Thoracic aorta (tissue), 2 donors: ENCODE results near the gene CERT1. TPM values are rescaled to one million over a fixed set of nuclear protein-coding genes. Genes with fewer than 3 reads are reported as not detected.
A peak's percentile ranks its signal among the peaks of the same experiment; 100 is the strongest.

Source experiments
- ATAC-seq: fragments of 150-250 bp; one replicate; pipeline ENCODE4 v1.8.0; 2017; ENCODE audit warnings: low read depth; ENCODE audit not compliant: insufficient number of reproducible peaks, low FRiP score
- DNase-seq: peaks from one replicate; pipeline ENCODE4 v3.0.0-alpha.2; 2020; ENCODE audit warnings: low spot score
- H3K27ac ChIP-seq, 2 donors: fragments of 200-600 bp; sonication (generic); 1 replicate in 1 of 2; 2 replicates in 1 of 2; pipeline ENCODE4 v1.5.1; 2016; ENCODE audit warnings: mild to moderate bottlenecking in 2 of 2, moderate library complexity in 2 of 2
- H3K27me3 ChIP-seq: fragments of 200-600 bp; sonication (generic); replicated peaks from 2 replicates; pipeline ENCODE4 v1.6.0; 2016; ENCODE audit warnings: mild to moderate bottlenecking; ENCODE audit not compliant: insufficient read depth
- H3K36me3 ChIP-seq: fragments of 200-600 bp; sonication (generic); one replicate; pipeline ENCODE4 v1.5.1; 2016
- H3K4me1 ChIP-seq, 2 donors: fragments of 200-600 bp; sonication (generic); 1 replicate in 1 of 2; 2 replicates in 1 of 2; pipeline versions ENCODE4 v1.5.1 to v1.6.0; 2016; ENCODE audit warnings: low read depth in 2 of 2, mild to moderate bottlenecking in 1 of 2; ENCODE audit not compliant: control insufficient read depth in 1 of 2
- H3K4me3 ChIP-seq: fragments of 200-600 bp; sonication (generic); 2 replicates; pipeline ENCODE4 v1.5.1; 2016; ENCODE audit warnings: mild to moderate bottlenecking
- H3K9me3 ChIP-seq: fragments of 200-600 bp; sonication (generic); 2 replicates; pipeline ENCODE4 v1.5.1; 2016
- total RNA-seq, 2 donors: library from RNA; depleted of rRNA; stranded (reverse); fragments of >200 nt; gene quantifications; one replicate each; pipeline versions ENCODE4 v1.1.0 to v1.2.3, GENCODE V29; 2016
- TF ChIP-seq, protein P1 (sequence below): fragments of 200-600 bp; sonication (generic); IDR thresholded peaks from one replicate; pipeline ENCODE4 v1.5.1; 2019; ENCODE audit warnings: antibody characterized with exemption

CERT1 gene
- total RNA-seq, 2 donors from 2014 or later = 21.1 to 43.7 TPM

DNA sequence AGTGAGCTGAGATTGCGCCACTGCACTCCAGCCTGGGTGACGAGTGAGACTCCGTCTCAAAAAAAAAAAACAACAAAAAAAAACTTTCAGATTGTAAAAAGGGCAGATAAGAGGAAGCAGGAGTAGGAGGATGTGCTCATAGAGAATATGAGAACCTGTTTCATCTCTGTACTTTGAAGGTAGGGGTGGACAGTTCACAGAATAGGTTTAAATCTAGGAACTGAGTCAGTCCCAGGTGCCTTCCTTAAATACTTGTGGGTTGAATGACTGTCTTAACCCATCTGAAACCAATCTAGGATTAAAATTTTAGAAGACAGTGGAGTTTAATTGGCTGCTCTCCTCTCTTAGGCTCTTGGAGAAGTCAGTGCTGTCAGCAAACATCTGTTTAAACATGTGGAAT lies 12.6 kb upstream of the CERT1 start:
- peaks cover 17% of the 10 kb centered on the region for H3K9me3 ChIP-seq
- H3K27me3 ChIP-seq = no peaks in the 10 kb centered on the region
- peaks cover 17 to 19% of the 10 kb centered on the region in 2 donors for H3K4me1 ChIP-seq
- H3K4me3 ChIP-seq = no peak overlapping the region
- TF ChIP-seq, protein P1, sequence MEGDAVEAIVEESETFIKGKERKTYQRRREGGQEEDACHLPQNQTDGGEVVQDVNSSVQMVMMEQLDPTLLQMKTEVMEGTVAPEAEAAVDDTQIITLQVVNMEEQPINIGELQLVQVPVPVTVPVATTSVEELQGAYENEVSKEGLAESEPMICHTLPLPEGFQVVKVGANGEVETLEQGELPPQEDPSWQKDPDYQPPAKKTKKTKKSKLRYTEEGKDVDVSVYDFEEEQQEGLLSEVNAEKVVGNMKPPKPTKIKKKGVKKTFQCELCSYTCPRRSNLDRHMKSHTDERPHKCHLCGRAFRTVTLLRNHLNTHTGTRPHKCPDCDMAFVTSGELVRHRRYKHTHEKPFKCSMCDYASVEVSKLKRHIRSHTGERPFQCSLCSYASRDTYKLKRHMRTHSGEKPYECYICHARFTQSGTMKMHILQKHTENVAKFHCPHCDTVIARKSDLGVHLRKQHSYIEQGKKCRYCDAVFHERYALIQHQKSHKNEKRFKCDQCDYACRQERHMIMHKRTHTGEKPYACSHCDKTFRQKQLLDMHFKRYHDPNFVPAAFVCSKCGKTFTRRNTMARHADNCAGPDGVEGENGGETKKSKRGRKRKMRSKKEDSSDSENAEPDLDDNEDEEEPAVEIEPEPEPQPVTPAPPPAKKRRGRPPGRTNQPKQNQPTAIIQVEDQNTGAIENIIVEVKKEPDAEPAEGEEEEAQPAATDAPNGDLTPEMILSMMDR = no peak
- H3K36me3 ChIP-seq = peaks cover 6% of the 10 kb centered on the region
- no peak overlapping the region for H3K27ac ChIP-seq
- ATAC-seq = no peak
- DNase-seq = no peak

DNA sequence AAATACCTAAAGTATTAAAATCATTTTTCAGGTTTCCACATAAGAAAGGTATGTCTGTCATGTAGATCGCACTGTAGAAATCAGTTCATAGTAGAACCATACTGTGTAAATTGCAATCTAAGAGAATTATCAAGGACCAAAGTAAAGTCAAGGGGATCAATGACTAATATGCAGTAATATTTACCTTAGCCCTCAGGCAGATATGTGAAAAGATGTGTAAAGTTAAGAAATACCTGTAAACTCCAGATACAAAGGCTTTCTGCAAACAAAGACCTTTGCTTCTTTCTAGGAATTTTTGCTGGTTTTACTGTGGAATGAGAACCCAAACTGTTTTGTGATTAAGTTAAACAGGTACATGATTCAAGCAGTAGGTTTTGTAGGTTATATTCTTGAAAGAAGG lies 11.8 kb upstream of the CERT1 start:
- Histone ChIP-seq H3K4me1 (peaks cover 17 to 19% of the 10 kb centered on the region in 2 donors), H3K27me3 (no peaks in the 10 kb centered on the region)

DNA sequence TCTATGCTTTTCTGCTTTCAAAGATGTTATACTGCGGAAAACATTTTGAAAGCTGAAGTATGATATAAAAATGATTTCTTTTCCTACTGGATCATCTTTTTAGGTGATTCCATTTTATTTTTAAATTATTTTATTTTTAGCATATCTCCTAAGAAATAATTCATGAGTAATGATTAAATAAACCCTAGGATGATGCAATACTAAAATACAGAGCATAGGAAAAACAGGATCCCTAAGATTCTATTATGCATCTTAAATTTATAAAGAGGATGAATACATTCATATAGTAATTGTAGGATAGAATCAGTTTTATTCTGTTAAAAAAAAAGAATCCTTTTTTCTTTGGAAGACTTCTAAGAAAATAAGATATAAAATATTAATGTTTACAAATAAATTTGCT lies 11.1 kb upstream of the CERT1 start:
- peaks cover 6% of the 10 kb centered on the region for H3K36me3 ChIP-seq
- ATAC-seq (no peak), DNase-seq (no peak)
- peaks cover 19 to 21% of the 10 kb centered on the region in 2 donors for H3K4me1 ChIP-seq
- H3K27ac ChIP-seq = peak overlapping the region in 1 of 2 donors; percentile 56
- H3K27me3 ChIP-seq = no peaks in the 10 kb centered on the region
- H3K4me3 ChIP-seq = no peak overlapping the region
- TF ChIP-seq, protein P1 = no peak
- peaks cover 17% of the 10 kb centered on the region for H3K9me3 ChIP-seq

More for the DNA sequence above, 11.8 kb upstream of the CERT1 start:
- DNase-seq (no peak), ATAC-seq (no peak)
- TF ChIP-seq, protein P1 = no peak
- Histone ChIP-seq H3K36me3 (peaks cover 6% of the 10 kb centered on the region), H3K9me3 (peaks cover 17% of the 10 kb centered on the region), H3K27ac (no peak overlapping the region), H3K4me3 (no peak overlapping the region)

DNA sequence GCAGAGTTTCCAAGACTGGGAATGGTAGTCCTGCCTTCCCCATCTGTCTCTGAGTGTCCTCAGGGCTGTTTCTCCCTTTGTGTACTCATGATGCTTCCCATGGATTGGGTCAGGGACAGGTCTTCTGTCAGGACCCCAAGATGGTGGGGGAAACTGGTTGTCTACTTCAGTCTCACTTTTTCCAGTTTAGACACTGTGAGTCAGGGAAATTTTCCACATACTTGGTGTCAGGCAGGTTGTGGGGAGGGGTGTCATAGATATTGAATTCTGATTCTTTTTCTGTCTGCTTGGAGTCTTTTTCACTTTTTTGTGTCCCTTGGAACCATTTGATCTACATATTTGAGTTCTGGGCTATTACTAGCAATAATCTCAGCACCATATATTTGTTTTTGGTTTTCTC lies 10.6 kb upstream of the CERT1 start:
- TF ChIP-seq, protein P1 = no peak
- no peak for DNase-seq
- ATAC-seq = no peak
- H3K27ac ChIP-seq = peak overlapping the region in 1 of 2 donors; percentile 56
- peaks cover 19 to 21% of the 10 kb centered on the region in 2 donors for H3K4me1 ChIP-seq
- H3K36me3 ChIP-seq = peaks cover 6% of the 10 kb centered on the region
- no peak overlapping the region for H3K4me3 ChIP-seq
- peaks cover 17% of the 10 kb centered on the region for H3K9me3 ChIP-seq
- no peaks in the 10 kb centered on the region for H3K27me3 ChIP-seq

DNA sequence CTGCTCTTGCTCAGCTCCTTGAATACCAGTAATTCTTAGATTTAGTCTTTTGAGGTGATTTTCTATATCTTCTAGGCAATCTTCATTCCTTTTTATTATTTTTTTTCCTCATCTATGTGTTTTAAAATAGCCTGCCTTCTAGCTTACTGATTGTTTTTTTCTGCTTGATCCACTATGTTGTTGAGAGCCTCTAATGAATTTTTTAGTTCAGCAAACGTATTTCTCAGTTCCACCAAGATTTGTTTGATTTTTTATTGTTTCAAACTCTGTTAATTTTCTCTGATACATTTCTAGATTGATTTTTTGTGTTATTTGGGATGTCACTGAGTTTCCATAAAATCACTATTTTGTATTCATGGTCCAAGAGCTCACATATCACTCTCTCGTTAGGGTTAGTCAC lies 9.8 kb upstream of the CERT1 start:
- H3K4me1 ChIP-seq = peaks cover 19 to 21% of the 10 kb centered on the region in 2 donors
- H3K9me3 ChIP-seq = peaks cover 17% of the 10 kb centered on the region
- no peaks in the 10 kb centered on the region for H3K27me3 ChIP-seq
- H3K27ac ChIP-seq = no peak overlapping the region
- DNase-seq (no peak), ATAC-seq (no peak)
- H3K4me3 ChIP-seq = no peak overlapping the region
- peaks cover 6% of the 10 kb centered on the region for H3K36me3 ChIP-seq
- TF ChIP-seq, protein P1 = no peak
